H1 (cell line): ENCODE data around the gene ELMO1. TPM values are rescaled to one million over a fixed set of nuclear protein-coding genes. Genes with fewer than 3 reads are reported as not detected.

Experiments
- CHD1 ChIP-seq: IDR thresholded peaks from 2 replicates; pipeline ENCODE4 v1.6.1; 2012; ENCODE audit warnings: low read depth, low read length, improper control_type of control experiment
- GTF2F1 ChIP-seq: IDR thresholded peaks from 2 replicates; pipeline ENCODE4 v1.6.1; 2012; ENCODE audit warnings: low read depth, low read length, improper control_type of control experiment, borderline replicate concordance
- polyA plus RNA-seq, 7 experiments: library from polyadenylated mRNA; depleted of rRNA in 3 of 7; stranded (reverse) in 5 of 7; unstranded in 2 of 7; fragments of >200 nt in 5 of 7; fragments of 200-250 nt in 2 of 7; gene quantifications; 1 replicate in 5 of 7; 2 replicates in 1 of 7; 4 replicates in 1 of 7; pipeline versions ENCODE4 v1.2.1 to v1.2.3, GENCODE V29; 2011 to 2013; ENCODE audit warnings: missing spikeins in 2 of 7, mixed read lengths in 2 of 7
- total RNA-seq: library from RNA; stranded (reverse); fragmentation: NEBNext Ultra II Directional; extraction: Animal tissue kit (Norgen Biotek cat#: 25700); gene quantifications from 2 replicates; pipeline ENCODE4 v1.2.1, GENCODE V29; 2021
- TF ChIP-seq, protein P1 (sequence below): fragments of 300-600 bp; sonication (generic); IDR thresholded peaks from 2 replicates; pipeline ENCODE4 v1.7.1; 2012; ENCODE audit warnings: low read length, moderate library complexity, mild to moderate bottlenecking, inconsistent platforms; ENCODE audit not compliant: insufficient replicate concordance

The ELMO1 gene
- total and polyA plus RNA-seq, 2 of the 8 experiments (the other 6 are each of a cell fraction or from before 2014, with no cell fraction given), result 18.4 to 21.0 TPM

DNA sequence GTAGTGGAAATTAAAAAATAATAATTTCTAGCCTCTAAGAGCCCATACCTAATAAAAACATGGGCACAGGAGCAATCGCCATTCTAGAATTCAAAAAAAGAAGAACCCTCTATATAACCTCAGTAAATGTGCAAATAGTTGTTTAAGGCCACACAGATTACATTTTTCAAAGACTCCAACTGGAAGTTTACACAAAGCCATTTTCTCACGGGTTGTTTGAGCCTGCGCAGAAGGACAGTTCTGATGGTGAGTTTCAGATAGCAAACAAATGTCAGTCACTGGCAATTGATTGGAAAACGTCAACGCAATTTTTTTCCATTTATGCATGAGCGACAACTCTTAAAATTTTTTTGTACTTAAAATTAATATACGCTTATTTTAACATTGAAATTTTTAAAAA lies 23.0 kb upstream of the ELMO1 start (continued):
- TF ChIP-seq, protein P1, sequence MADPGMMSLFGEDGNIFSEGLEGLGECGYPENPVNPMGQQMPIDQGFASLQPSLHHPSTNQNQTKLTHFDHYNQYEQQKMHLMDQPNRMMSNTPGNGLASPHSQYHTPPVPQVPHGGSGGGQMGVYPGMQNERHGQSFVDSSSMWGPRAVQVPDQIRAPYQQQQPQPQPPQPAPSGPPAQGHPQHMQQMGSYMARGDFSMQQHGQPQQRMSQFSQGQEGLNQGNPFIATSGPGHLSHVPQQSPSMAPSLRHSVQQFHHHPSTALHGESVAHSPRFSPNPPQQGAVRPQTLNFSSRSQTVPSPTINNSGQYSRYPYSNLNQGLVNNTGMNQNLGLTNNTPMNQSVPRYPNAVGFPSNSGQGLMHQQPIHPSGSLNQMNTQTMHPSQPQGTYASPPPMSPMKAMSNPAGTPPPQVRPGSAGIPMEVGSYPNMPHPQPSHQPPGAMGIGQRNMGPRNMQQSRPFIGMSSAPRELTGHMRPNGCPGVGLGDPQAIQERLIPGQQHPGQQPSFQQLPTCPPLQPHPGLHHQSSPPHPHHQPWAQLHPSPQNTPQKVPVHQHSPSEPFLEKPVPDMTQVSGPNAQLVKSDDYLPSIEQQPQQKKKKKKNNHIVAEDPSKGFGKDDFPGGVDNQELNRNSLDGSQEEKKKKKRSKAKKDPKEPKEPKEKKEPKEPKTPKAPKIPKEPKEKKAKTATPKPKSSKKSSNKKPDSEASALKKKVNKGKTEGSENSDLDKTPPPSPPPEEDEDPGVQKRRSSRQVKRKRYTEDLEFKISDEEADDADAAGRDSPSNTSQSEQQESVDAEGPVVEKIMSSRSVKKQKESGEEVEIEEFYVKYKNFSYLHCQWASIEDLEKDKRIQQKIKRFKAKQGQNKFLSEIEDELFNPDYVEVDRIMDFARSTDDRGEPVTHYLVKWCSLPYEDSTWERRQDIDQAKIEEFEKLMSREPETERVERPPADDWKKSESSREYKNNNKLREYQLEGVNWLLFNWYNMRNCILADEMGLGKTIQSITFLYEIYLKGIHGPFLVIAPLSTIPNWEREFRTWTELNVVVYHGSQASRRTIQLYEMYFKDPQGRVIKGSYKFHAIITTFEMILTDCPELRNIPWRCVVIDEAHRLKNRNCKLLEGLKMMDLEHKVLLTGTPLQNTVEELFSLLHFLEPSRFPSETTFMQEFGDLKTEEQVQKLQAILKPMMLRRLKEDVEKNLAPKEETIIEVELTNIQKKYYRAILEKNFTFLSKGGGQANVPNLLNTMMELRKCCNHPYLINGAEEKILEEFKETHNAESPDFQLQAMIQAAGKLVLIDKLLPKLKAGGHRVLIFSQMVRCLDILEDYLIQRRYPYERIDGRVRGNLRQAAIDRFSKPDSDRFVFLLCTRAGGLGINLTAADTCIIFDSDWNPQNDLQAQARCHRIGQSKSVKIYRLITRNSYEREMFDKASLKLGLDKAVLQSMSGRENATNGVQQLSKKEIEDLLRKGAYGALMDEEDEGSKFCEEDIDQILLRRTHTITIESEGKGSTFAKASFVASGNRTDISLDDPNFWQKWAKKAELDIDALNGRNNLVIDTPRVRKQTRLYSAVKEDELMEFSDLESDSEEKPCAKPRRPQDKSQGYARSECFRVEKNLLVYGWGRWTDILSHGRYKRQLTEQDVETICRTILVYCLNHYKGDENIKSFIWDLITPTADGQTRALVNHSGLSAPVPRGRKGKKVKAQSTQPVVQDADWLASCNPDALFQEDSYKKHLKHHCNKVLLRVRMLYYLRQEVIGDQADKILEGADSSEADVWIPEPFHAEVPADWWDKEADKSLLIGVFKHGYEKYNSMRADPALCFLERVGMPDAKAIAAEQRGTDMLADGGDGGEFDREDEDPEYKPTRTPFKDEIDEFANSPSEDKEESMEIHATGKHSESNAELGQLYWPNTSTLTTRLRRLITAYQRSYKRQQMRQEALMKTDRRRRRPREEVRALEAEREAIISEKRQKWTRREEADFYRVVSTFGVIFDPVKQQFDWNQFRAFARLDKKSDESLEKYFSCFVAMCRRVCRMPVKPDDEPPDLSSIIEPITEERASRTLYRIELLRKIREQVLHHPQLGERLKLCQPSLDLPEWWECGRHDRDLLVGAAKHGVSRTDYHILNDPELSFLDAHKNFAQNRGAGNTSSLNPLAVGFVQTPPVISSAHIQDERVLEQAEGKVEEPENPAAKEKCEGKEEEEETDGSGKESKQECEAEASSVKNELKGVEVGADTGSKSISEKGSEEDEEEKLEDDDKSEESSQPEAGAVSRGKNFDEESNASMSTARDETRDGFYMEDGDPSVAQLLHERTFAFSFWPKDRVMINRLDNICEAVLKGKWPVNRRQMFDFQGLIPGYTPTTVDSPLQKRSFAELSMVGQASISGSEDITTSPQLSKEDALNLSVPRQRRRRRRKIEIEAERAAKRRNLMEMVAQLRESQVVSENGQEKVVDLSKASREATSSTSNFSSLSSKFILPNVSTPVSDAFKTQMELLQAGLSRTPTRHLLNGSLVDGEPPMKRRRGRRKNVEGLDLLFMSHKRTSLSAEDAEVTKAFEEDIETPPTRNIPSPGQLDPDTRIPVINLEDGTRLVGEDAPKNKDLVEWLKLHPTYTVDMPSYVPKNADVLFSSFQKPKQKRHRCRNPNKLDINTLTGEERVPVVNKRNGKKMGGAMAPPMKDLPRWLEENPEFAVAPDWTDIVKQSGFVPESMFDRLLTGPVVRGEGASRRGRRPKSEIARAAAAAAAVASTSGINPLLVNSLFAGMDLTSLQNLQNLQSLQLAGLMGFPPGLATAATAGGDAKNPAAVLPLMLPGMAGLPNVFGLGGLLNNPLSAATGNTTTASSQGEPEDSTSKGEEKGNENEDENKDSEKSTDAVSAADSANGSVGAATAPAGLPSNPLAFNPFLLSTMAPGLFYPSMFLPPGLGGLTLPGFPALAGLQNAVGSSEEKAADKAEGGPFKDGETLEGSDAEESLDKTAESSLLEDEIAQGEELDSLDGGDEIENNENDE, result no peak
- TF ChIP-seq GTF2F1 (no peak), CHD1 (no peak)
